GM11168 (cell line): ENCODE data around the gene ALG14.
"Not testable (repeated sequence)": the region's sequence is repeated elsewhere in the genome, so short reads cannot be mapped to it uniquely, and the experiment has no call there.

Experiments used
- in situ Hi-C: fragments of 300-500 bp; cut with MboI; formaldehyde crosslinking; loops from one replicate; pipeline ENCODE4 v1.12.0; 2022; ENCODE audit warnings: low sequenced_read_pairs; ENCODE audit not compliant: unreplicated experiment

ALG14 gene

GRCh38 chr1:95017775-95018174 is 55.0 kb downstream of the ALG14 start:
- in situ Hi-C loops, result no loop called here

- in situ Hi-C loops, result no loop called here
Observed at GRCh38 chr1:95015076-95015475, 57.7 kb downstream of the ALG14 start.

- in situ Hi-C loops, result no loop called here
Observed at GRCh38 chr1:95013950-95014574, 58.7 kb downstream of the ALG14 start.

- in situ Hi-C loops, result no loop called here
Observed at GRCh38 chr1:95012389-95012788, 60.4 kb downstream of the ALG14 start.

GRCh38 chr1:95010158-95010557 is 62.6 kb downstream of the ALG14 start:
- in situ Hi-C loops, result no loop called here

GRCh38 chr1:95007687-95008086 is 65.1 kb downstream of the ALG14 start:
- in situ Hi-C loops, result no loop called here

- in situ Hi-C loops, result no loop called here
Observed at GRCh38 chr1:95006681-95007080, 66.1 kb downstream of the ALG14 start.

- in situ Hi-C loops, result no loop called here
Observed at GRCh38 chr1:95005584-95005983, 67.2 kb downstream of the ALG14 start.

- in situ Hi-C loops, result no loop called here
Observed at GRCh38 chr1:95004013-95004412, 68.7 kb downstream of the ALG14 start.

GRCh38 chr1:95003433-95003738 is 69.4 kb downstream of the ALG14 start:
- in situ Hi-C loops, result no loop called here

GRCh38 chr1:95002540-95003432 is 70.0 kb downstream of the ALG14 start:
- in situ Hi-C loops, result no loop called here

- in situ Hi-C loops, result no loop called here
Observed at GRCh38 chr1:95002164-95002539, 70.6 kb downstream of the ALG14 start.

- in situ Hi-C loops, result no loop called here
Observed at GRCh38 chr1:94999456-95000131, 73.2 kb downstream of the ALG14 start.

GRCh38 chr1:94998748-94999147 is 74.0 kb downstream of the ALG14 start:
- in situ Hi-C loops, result no loop called here

- in situ Hi-C loops, result no loop called here
Observed at GRCh38 chr1:94998114-94998513, 74.6 kb downstream of the ALG14 start.

- in situ Hi-C loops, result not testable (repeated sequence)
Observed at GRCh38 chr1:94995536-94995935, 77.2 kb downstream of the ALG14 start.

GRCh38 chr1:94994805-94995204 is 77.9 kb downstream of the ALG14 start:
- in situ Hi-C loops, result no loop called here

GRCh38 chr1:94993931-94994645 is 78.7 kb downstream of the ALG14 start:
- in situ Hi-C loops, result no loop called here

GRCh38 chr1:94992863-94993563 is 79.7 kb downstream of the ALG14 start:
- in situ Hi-C loops, result no loop called here

- in situ Hi-C loops, result no loop called here
Observed at GRCh38 chr1:94992161-94992560, 80.6 kb downstream of the ALG14 start.
